ENCODE measurements around the gene SNX20. TPM values are rescaled to one million over a fixed set of nuclear protein-coding genes. Genes with fewer than 3 reads are reported as not detected.

SNX20 gene
- total RNA-seq, 1 experiment from 2014 or later = not detected

DNA sequence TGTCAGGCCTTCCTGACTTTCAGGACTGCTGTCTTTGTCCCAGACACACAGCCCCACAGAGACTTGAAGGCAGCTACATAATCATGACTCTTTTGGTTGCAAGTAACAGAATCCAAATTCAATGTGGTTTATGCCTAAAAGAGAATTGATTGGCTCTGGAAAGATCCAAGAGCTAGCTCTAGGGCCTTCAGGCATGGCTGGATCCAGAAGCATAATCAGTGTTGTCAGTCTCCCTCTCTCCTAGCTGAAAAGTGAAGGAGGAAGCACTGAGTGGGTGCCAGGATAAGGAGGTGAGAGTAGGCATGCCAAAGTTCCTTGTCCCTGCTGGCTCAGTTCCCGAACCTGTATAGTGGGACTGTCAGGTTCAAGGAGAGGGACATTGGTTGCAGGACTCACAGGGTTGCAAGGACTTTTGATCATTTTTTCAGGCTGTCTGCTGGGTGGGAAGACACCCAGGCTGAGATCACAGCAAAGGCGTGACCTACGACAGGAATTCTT, 25.5 kb downstream of the SNX20 start:
- H3K27ac ChIP-seq (ENCODE audit: insufficient read length, low read depth, low read length) = no peak overlapping the region
- H2AFZ ChIP-seq (ENCODE audit: low read length) = no peak overlapping the region
- no peak overlapping the region for H2AK5ac ChIP-seq (ENCODE audit: insufficient read length, low read length)
- Mint-ChIP-seq H3K27me3 (ENCODE audit: low read depth) (no peaks in the 10 kb centered on the region; the same call in none of the 2 replicates), H3K27ac (no peak overlapping the region; a peak in 1 of 7 replicates), H3K4me3 (no peak overlapping the region), H3K36me3 (ENCODE audit: insufficient read depth in 1 of 3, low read depth in 3 of 3) (no peaks in the 10 kb centered on the region; a peak in 1 of 7 replicates), H3K9me3 (no peaks in the 10 kb centered on the region; a peak in 1 of 5 replicates), H3K4me1 (peaks cover 0 to 2% of the 10 kb centered on the region in 2 experiments; a peak in 2 of 4 replicates)
- H2BK15ac ChIP-seq (ENCODE audit: low read depth, low read length) = no peak overlapping the region
- H3K27me3 ChIP-seq (ENCODE audit: insufficient read depth, low read length) = no peaks in the 10 kb centered on the region
- no peak overlapping the region for H4K8ac ChIP-seq (replicated peaks; ENCODE audit: insufficient read length, low read depth, low read length)
- H3T11ph ChIP-seq (ENCODE audit: low read length) = no peak overlapping the region
- no peak overlapping the region for H2BK120ac ChIP-seq (ENCODE audit: low read depth, low read length, poor library complexity, severe bottlenecking)
- H3K4me2 ChIP-seq (ENCODE audit: insufficient read depth, insufficient read length, low read length) = no peak overlapping the region
- no peaks in the 10 kb centered on the region for H3K79me2 ChIP-seq (ENCODE audit: insufficient read depth, low read length)
- no CpG with 5 or more reads among the region's 3 CpGs for WGBS (ENCODE audit: extremely low coverage, insufficient read length, low lambda C conversion rate)
- H2BK5ac ChIP-seq (ENCODE audit: insufficient read length, low read length) = no peak overlapping the region
- no peak overlapping the region for H2BK20ac ChIP-seq (ENCODE audit: low read depth, low read length, poor library complexity, severe bottlenecking)
- no peaks in the 10 kb centered on the region for H3K9me3 ChIP-seq (ENCODE audit: control insufficient read depth, low read depth, low read length)
- H3K23me2 ChIP-seq (ENCODE audit: insufficient read length, low read depth, low read length, poor library complexity, severe bottlenecking) = no peaks in the 10 kb centered on the region
- no peak for DNase-seq
- H4K5ac ChIP-seq (ENCODE audit: insufficient read length, low read depth, low read length) = no peak overlapping the region
- no peak overlapping the region for H2BK12ac ChIP-seq (ENCODE audit: insufficient read length, low read depth, low read length)
- TF ChIP-seq, protein P1, sequence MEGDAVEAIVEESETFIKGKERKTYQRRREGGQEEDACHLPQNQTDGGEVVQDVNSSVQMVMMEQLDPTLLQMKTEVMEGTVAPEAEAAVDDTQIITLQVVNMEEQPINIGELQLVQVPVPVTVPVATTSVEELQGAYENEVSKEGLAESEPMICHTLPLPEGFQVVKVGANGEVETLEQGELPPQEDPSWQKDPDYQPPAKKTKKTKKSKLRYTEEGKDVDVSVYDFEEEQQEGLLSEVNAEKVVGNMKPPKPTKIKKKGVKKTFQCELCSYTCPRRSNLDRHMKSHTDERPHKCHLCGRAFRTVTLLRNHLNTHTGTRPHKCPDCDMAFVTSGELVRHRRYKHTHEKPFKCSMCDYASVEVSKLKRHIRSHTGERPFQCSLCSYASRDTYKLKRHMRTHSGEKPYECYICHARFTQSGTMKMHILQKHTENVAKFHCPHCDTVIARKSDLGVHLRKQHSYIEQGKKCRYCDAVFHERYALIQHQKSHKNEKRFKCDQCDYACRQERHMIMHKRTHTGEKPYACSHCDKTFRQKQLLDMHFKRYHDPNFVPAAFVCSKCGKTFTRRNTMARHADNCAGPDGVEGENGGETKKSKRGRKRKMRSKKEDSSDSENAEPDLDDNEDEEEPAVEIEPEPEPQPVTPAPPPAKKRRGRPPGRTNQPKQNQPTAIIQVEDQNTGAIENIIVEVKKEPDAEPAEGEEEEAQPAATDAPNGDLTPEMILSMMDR (conservative IDR thresholded peaks at IDR 0.05) = no peak
- H3K4ac ChIP-seq (ENCODE audit: low read depth, low read length) = no peak overlapping the region
- H3K79me1 ChIP-seq (ENCODE audit: insufficient read depth, low read depth, low read length, poor library complexity, severe bottlenecking) = no peaks in the 10 kb centered on the region
- H3K14ac ChIP-seq (ENCODE audit: insufficient read depth, low read length) = no peak overlapping the region
- H3K23ac ChIP-seq (ENCODE audit: insufficient read length, low read depth, low read length) = no peak overlapping the region
- H3K9ac ChIP-seq (ENCODE audit: extremely low read depth, insufficient read length, low read length) = no peak overlapping the region
- no peak overlapping the region for H3K18ac ChIP-seq (ENCODE audit: insufficient read length, low read depth, low read length)
- no peak overlapping the region for H4K91ac ChIP-seq (ENCODE audit: insufficient read length, low read depth, low read length)
- no peak overlapping the region for H3K56ac ChIP-seq (ENCODE audit: insufficient read length, low read depth, low read length)
- no peaks in the 10 kb centered on the region for H4K20me1 ChIP-seq (ENCODE audit: control insufficient read depth, insufficient read depth, insufficient read length)
- no peaks in the 10 kb centered on the region for H3K4me1 ChIP-seq (ENCODE audit: insufficient read depth, low read length)

All from H9 (cell line).